Astrocyte (in vitro differentiated cells and primary cell): ENCODE measurements around the gene HS6ST1.

Source experiments
- CTCF ChIP-seq: IDR thresholded peaks from 2 replicates; pipeline ENCODE4 v1.5.1; 2011; ENCODE audit warnings: low read depth, mild to moderate bottlenecking, inconsistent platforms, low read length, moderate library complexity; ENCODE audit not compliant: insufficient read depth
- EZH2 ChIP-seq: IDR thresholded peaks from 2 replicates; pipeline ENCODE4 v1.6.1; 2012; ENCODE audit warnings: mild to moderate bottlenecking, low read length, inconsistent platforms; ENCODE audit not compliant: insufficient read depth

GRCh38 chr2:128282976-128283810 is 35.5 kb downstream of the HS6ST1 start:
- TF ChIP-seq CTCF (no peak), EZH2 (no peak)
